Caki2 (cell line): Measurements from ENCODE around the gene ZNF319. TPM values are rescaled to one million over a fixed set of nuclear protein-coding genes. Genes with fewer than 3 reads are reported as not detected.

ENCODE experiments used
- DNase-seq: peaks from one replicate; pipeline ENCODE4 v3.0.0-alpha.2; 2015; ENCODE audit warnings: low read depth
- in situ Hi-C: cut with HindIII; loops from 2 replicates; pipeline ENCODE4 v1.10.0; 2016; ENCODE audit warnings: low sequenced_read_pairs, low pct_unique_long_range_greater_than_20kb, mixed read lengths
- total RNA-seq: library from RNA; depleted of rRNA; stranded (reverse); fragments of >200 nt; shearing (Covaris generic); gene quantifications from 2 replicates; pipeline ENCODE4 v1.2.3, GENCODE V29; 2014; ENCODE audit warnings: low replicate concordance

Gene ZNF319
- total RNA-seq, 1 experiment from 2014 or later = 1.7 TPM

DNA sequence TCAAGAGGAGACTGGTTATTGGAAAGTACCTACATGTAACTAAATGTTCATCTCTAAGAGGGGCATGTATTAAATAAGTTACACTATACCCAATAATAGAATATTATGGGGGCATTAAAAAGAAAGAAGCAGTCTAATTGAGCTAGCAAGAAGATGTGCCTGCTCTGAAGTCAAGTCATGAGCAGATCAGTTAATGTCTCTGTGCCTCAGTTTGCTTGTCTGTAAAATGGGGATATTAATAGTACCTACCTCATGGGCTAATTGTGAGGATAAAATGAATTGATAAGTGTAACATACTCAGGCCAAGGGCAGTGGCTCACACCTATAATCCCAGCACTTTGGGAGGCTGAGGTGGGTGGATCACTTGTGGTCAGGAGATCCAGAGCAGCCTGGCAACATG is 32.6 kb downstream of the ZNF319 start:
- in situ Hi-C loops = no loop called here
- DNase-seq = no peak

DNA sequence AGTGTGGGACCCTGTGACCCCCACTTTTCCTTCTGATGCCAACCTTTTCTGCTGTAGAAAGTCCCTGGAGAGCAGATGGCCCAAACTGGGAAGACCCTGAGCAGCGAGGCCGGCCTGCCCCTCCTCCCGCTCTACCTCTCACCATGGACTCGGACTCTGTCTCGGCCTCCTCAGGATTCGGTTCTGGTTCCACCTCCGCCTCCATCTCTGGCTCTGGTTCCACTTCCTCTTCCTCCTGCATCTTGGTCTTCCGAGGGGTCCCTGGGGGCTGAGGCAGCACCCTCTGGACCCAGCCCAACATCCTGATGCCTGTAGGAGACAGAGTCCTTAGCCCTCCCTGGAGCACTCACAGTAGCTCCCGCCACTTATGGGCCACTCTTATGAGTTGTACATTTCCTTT is 33.5 kb downstream of the ZNF319 start:
- no peak for DNase-seq
- in situ Hi-C loops = no loop called here

DNA sequence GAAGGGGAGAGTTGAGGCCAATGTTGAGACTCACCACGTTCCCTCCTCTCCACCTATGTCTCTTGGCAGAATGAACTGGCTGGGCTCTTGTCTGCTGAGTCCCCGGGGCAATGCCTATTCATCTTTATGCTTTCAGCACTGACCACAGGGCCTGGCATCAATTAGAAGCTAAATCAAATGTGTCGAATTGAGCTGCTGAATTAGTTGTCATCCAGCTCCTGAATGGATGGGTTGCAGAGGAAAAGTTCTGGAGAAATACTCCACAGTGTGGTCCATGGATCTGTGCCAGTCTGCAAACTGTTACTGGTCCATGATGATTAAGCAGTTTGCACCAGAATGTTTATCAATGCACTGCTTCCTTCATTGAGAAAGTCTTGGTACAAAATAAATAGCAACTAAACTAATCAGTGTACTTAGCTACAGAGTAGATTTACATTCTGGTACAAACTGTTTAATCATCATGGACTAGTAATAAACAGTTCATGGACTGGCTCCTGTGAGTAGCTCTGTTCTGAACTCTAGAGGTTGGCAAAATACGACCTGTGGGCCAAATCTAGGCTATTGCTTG is 34.2 kb downstream of the ZNF319 start:
- DNase-seq = peak; percentile 23
- in situ Hi-C loops = no loop called here

DNA sequence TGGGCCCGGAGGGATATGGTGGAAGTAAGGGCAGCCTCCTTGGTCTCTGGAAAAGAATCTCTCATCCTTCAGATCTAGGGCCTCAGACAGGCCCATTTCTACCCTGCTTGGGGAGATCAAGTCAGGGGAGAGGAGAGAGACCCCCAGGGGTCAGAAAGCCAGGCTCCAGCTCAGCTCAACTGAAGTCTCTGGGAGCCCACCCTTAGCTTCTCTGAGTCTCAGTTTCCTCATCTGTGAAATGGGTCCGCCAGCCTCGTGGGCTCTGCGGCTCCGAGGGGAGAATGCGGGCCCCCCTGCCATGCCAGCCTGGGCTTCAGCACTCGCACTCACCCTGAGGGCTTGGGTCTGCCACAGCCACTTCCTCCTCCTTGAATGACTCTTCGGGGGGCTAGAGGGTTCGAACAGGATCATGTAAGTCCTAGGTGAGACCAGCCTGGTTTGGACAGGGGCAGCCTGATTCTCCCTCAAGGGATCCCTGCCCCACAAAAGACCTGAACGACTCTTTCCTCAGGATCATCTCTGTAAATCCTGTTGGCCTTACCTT is 36.2 kb downstream of the ZNF319 start:
- in situ Hi-C loops = no loop called here
- no peak for DNase-seq

- DNase-seq = no peak
- in situ Hi-C loops = no loop called here
Measured at GRCh38 chr16:57962756-57963155, 37.7 kb downstream of the ZNF319 start.

DNA sequence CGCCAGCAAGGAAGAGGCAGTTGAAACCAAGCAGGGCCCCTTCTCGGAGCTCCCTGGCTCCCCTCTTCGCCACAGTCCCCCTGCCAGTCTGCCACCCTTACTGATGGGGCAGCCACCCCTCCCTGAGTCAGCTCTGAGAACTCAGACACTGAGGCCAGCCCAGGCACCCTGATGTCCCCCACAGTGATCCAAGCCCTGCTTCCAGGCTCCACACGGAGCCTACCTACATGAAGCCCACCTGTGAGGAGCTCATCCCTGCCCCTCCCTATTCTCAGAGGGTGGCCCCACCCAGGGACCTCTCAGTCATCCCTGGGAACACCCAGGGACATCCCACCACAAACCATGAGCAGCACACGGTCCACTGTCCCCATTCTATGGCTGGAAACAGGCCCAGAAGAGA is 38.4 kb downstream of the ZNF319 start:
- in situ Hi-C loops = no loop called here
- DNase-seq = no peak

DNA sequence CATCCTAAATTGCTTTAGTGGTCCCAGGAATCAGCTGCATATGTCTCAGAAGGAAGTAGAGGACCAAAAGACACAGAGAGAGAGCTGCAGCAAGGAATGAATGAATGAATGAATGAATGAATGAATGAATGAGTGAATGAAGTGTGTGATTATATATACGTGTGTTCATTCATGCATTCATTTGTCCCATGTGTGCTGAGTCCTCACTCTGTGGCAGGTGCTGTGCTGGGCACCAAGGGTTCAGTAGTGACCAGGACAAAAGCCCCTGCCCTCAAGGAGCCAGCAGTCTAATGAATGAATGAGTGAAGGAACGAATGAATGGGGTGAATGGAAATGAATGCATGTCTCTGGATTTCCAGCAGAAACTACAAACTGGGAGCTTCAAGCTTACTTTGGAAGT is 38.9 kb downstream of the ZNF319 start:
- in situ Hi-C loops = no loop called here
- no peak for DNase-seq

DNA sequence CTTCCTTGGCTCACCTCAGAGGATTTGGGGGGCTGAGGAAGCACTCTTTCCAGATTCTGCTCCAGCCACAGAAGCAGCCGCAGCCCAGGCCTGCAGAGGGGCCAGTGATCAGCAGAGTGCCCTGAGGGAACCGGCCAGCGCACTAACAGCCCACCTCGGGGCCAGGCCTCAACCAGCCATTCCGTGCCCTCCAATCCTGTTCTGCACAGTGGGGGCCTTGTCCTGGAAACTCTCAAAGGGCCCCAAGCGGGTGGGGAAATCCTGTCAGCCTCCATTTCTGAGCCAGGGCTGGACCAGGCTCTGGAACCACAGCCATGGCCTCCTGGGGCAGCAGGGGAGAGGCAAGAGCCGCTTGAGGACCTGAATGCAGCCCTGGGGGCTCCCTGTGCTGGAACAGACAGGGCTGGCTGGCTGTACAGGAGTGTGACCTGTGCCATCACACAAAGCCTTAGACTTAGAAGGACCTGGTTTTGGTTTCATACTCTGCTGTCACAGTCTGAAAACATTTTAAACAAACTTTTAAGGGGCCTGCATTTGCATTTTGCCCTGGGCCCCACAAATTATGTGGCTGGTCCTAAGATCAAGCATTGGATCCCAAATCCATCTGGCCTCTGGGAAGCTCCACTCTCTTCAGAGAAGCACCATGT is 39.5 kb downstream of the ZNF319 start:
- in situ Hi-C loops = no loop called here
- DNase-seq = no peak

- in situ Hi-C loops = no loop called here
- no peak for DNase-seq
Measured at GRCh38 chr16:57960310-57960709, 40.2 kb downstream of the ZNF319 start.

DNA sequence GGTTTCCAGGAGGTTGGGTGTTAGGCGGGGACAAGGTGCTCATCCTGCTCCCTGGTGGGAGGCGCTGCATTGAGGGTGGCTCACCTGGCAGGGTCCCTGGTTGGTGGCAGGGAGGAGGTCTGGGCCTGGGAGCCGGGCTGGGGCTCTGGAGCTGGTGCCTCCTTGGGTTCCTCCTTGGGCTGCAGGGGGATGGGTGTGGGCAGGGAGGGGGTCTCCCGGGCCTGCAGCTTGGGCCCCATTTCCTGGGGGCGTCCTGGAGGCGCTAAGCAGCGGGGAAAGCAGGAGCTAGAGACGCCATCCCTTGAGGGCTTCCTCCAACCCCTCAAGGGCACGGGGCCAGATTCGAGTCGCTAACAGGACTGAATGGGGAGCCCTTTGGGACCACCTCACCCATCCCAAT is 40.7 kb downstream of the ZNF319 start:
- no peak for DNase-seq
- in situ Hi-C loops = no loop called here

GRCh38 chr16:57959121-57959520 is 41.4 kb downstream of the ZNF319 start:
- DNase-seq = no peak
- in situ Hi-C loops = no loop called here

DNA sequence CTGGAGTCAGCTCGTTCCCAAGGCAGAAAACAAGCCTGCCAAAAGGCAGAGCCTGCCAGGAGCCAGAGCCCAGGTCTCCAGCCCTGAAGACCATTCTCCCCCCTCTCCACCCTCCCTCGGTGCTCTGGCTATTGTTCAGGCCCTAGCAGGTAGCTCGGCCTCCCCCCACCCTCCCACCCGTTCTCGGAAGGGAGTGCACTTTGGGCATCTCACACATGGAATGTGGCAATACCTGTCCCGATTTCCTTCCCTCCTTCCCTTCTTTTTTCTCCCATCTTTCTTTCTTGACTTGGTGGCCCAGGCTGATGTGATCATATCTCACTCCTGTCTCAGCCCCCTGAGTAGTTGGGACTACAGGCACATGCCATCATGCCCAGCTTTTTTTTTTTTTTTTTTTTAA is 41.9 kb downstream of the ZNF319 start:
- no peak for DNase-seq
- in situ Hi-C loops = no loop called here

- in situ Hi-C loops = no loop called here
- DNase-seq = no peak
Measured at GRCh38 chr16:57957673-57958392, 42.6 kb downstream of the ZNF319 start.

DNA sequence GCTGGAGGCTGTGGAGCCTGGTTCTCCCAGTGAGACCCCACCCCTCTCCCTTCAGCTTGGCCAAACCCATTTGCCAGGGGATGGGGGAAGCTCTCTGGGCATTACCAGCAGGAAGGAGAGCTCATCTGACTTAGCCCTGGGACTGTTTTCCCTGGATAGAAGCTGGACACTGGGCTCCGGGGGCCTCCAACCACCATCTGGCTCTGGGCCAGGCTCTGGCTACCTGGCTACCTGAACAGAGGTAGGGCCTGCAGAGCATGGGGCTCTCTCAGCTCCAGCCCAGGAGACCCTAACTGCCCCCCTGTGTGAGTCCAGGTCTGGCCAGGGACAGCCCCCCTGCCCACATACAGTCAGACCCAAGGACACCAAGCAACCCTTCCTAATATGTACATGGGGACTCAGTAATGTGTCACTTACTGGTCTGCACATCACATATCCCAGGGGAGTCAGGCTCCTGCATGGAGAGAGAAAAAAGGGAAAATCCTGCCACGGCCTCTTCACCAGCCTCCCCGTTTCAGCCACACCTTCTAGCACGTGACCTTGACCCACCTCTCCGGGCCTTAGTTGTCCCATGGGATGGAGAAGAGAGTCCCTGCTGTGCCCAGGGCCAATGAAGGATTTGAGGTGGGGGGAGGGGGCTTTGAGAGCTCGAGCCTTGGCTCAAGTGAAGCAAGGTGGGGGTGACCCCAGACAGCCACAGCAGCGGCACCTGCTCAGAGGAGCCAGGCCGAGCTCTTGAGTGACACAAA is 43.4 kb downstream of the ZNF319 start:
- DNase-seq = no peak
- in situ Hi-C loops = no loop called here

- in situ Hi-C loops = no loop called here
- no peak for DNase-seq
Measured at GRCh38 chr16:57956270-57956808, 44.1 kb downstream of the ZNF319 start.

- in situ Hi-C loops = no loop called here
- no peak for DNase-seq
Measured at GRCh38 chr16:57955572-57956188, 44.8 kb downstream of the ZNF319 start.

DNA sequence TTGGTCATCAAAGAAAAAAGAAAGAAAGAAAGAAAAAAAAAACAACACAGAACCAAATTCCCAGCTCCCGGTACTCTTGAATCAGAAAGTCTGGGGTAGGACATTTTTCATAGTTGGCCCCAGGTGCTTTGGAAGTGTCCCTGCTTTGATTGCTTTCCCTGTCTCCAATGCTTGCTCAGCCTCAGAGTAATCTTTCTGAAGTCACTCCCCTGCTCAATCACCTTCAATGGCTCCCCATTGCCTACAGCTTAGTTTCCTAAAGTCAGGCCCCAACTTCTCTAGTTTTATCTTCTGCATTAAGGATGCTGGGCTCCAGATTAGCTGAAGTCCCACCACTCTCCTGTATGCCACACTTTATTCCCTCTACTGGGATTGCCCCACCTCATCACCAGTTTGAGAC is 46.6 kb downstream of the ZNF319 start:
- in situ Hi-C loops = no loop called here
- DNase-seq = no peak

GRCh38 chr16:57952909-57953308 is 47.6 kb downstream of the ZNF319 start:
- no peak for DNase-seq
- in situ Hi-C loops = no loop called here
